HG03280 (cell line): ENCODE results near the gene TRHDE.

Source experiments
- ATAC-seq: cut with Tn5 transposase; IDR thresholded peaks from one replicate; pipeline ENCODE4 v1.9.1; 2021; ENCODE audit warnings: mild to moderate bottlenecking, moderate library complexity; ENCODE audit not compliant: unreplicated experiment

The TRHDE gene

DNA sequence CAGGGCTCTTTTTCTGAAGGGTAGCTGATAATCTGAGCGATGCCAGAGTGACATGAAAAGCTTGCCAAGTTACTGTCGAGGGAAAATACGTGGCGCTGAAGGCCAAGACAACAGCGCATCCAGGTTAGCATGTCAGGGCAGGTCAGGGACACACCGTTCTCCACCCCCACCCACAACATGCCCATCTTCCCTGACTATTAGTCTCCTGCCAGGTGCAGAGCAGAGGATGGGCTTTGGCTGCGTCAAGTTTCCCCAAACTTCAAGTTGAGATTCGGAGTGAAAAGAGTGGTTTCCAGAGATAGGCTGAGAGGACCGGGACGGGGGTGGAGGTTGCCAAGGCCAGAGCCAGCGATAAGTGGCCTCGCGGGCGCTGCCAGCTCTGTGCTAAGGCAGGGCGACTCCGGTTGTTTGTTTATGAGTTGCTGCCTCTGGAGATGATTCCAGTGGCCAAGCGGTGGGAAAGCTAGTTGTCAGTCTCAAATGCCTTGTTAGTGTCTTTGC is 1.7 kb downstream of the TRHDE start:
- no peak for ATAC-seq

DNA sequence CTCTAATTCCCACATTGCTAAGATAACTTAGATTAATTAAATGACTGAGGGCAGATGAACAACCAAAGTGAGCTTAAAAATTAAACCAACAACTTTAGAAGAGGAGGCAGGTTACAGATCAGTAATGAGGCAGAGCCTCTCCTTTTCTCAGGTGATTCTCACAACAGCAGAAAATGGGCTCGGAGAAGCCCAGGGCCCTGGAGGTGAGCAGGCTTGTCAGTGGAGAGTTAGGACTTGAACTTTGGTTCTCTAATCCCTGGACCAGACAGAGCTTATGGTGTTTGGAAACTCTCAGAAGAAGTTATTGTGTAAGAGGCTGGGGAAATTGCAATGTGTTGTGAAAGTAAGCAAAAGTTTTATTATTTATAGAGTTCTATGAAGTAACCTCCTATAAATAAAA is 2.8 kb downstream of the TRHDE start:
- ATAC-seq, result no peak

DNA sequence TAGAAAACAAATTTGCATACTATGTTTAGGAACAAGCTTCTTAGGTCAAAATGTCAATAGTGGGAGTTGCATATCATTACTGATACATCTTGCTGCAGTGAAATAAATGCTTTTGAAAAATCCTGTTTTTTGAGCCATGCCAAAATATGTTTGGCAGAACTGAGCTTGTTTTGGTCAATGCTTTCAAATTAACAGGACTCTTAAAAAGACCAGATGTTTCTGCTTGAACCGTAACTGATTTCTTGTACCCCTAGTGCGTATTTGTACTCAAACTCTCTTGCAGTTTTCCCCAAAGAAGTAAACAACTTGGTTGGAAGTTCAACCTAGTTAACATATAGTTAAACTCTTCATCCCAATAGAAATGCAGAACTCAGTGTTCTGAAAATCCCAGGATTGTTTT is 3.4 kb downstream of the TRHDE start:
- ATAC-seq, result no peak

DNA sequence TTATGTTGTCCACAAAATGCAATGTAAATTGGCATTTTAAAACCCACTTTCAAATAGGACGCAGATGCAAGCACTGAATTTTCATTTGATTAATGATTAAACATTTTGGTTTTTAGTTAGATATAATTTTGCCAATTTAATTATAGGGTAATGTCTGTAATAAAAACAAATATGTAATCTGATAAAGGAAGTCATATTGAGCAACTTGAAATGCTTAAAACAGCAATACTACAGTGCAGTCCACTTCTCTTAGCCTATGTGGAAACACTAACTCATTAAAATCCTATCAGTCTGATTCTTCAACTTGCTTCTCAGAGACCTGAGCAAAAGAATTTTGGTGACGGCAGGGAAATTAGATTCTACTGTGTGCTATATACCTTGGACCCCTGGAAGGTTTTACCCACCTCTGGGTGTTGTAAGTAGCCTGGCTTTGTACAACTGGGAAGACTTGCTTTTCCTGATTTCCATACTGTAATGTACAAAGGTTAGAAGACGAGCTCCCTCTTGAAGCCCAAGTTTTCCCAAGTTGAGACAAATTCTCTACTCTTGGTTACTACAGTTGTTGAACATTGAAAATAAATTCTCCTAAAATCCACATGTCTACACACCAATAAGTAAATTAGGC is 4.1 kb downstream of the TRHDE start:
- ATAC-seq, result no peak

DNA sequence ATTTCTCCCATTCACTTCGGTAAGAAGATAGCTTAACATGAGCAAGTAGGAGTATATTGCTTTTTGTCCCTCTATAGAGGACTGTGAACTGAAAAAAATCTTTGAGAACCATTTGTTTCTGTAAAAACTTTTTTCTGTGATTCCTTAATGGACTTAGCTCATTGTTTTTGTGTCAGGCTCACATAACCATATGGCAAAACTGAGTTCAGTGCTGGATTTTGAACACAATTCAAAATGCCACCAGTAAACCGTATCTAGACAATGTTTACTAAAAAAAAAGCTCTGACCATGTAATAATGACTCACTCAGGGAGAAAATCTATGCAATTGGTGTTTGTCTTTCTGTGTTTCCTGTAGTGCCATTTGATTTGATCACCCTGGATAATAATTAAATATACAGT is 5.2 kb downstream of the TRHDE start:
- ATAC-seq, result no peak

DNA sequence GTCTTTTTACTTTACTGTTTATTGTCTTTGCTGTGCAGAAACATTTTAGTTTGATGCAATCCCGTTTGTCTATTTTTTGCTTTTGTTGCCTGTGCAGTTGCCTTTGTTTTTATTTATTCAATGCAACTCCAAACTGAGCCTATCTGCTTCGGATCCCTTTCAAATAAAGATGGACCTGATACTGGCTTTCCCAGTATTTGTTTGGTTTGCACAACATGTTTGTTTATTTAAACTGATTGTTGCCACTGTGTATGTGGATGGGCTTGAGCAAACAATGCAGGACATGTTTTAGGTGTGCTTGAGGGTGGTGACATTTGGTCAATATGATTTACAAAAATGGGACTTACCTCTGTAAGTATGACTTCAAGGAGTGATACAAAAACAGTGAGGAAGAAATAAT is 6.7 kb downstream of the TRHDE start:
- ATAC-seq, result no peak

DNA sequence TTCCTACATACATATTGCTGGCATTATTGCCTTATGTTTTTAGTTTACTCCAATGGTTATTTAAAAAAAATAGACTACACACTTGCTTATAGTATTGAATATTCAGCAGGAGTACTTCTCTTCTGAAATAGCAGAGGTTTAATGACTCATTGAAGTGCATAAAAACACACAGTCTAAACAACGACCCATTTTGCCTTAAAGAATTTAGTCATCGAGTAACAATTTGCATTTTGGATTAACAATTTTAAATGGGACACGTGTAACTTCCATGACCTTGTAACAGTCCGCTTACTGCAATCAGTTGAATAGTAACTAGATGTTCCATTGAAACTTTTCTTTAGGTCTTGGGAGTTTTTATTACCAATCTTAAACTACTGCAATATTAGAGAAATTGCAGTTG is 9.0 kb downstream of the TRHDE start:
- no peak for ATAC-seq

DNA sequence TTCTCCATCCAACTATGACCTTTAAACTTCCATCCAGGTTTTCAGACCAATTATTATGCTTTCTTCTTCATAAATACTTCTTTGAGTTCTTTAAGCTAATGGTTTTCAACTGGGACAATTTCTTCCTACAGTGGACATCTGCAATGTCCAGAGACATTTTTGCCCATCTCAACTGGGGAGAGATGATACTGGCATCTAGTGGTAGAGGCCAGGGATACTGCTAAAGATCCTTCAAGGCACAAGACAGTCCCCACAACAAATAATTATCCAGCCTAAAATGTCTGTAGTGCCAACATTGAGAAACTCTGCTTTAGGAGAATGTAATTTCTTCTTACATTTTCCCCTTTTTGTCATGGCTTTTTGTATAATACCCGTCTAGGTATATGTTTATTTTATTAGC is 10.6 kb downstream of the TRHDE start:
- no peak for ATAC-seq

DNA sequence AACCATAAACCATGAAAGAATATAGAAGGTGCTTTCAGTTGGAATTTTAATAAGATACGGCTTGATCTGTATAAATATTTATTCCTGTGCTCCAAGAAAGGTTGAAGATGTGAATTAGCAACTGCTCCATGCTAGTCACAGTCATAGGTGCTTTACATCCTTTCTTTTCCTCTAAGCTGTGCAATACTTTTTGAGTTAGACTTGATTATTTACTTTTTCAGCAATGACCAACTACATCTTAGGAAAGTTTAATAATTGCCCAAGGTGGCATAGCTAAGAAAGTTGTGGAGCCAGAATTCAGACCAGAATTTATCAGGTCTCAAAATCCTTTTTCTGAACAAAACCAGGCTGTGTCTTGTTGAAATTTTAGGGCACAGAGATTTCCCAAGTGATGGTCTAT is 13.7 kb downstream of the TRHDE start:
- ATAC-seq, result no peak

DNA sequence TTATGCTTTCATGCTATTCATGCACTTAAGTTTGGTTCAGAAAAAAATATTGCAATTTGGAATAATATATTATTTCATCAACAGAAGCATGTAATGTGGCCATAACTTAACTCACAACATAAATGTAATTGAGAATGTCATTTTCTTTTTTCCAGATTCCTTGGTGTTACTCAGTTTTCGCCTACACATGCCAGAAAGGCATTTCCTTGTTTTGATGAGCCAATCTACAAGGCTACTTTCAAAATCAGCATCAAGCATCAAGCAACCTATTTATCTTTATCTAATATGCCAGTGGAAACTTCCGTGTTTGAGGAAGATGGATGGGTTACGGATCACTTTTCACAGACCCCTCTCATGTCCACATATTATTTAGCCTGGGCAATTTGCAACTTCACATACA is 14.4 kb downstream of the TRHDE start:
- no peak for ATAC-seq

DNA sequence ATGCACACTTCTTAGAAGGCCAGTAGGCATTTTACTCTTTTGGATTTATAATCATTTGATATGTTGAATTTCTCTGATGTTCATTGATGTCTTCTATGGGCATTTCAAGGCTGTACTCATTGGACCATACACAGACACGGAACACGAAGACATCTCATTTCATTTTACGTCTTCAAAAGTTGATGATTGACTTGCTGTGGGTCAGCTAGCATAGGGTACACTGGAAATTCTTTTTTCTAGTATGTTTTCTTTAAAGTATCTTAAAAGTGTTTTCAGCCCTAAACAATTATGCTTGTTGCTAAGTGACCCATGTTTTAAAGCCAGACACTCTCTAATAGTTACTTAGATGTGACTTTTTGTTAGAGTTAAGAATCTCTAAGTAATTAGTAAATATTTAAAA is 16.3 kb downstream of the TRHDE start:
- no peak for ATAC-seq

DNA sequence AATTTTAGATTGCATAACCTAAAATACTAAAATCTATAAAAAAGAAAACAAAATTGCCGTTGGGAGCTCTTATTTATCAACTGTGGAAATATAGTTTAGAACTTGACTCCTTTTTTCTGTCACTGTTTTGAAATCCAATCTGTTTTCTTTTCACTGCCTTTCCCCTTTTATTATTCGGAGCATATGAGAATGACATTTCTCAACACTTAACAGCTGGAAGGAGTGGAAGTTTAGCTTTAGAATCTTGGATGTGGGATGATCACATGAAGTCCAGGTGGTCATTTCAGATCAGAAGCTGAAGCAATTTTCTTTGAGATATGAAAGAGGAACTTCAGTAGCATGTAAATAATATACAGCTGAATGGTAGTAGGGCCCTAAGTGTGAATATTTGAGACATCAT is 16.7 kb downstream of the TRHDE start:
- ATAC-seq, result no peak

DNA sequence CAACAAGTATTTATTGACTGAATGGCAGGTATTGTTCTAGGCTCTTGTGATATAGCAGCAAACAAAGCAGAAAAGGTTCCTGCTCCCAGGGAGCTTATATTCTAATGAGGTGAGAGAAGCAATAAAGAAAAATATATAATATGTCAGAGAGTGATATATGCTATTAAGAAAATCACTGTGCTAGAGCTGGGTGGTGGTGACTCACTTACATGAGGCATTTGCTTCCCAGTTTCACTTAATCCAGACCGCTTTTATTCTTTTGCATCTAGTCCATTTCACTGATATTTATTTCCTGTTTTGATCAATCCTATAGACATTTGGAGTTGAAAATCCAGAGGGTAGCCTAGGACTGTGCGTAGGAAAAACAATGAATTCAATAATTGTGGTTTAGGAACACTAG is 17.5 kb downstream of the TRHDE start:
- ATAC-seq, result no peak

DNA sequence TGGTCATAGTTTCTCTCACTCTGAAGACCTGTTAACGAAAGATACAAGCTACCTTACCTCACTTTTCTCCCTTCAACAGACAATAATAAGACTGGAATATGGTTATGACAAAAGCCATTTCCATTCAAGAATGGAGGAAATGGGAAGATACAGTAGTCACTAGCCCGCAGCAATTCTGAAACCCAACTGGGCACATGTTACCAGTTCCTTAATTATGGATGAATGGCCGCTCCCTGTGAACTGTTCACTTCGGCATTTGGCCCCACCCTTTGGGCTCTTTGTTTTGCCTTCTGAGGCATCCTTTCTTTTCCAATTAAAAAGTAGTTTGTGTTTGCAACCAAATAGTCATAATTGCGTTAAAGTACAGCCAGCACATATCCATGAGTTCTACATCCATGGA is 19.0 kb downstream of the TRHDE start:
- no peak for ATAC-seq

DNA sequence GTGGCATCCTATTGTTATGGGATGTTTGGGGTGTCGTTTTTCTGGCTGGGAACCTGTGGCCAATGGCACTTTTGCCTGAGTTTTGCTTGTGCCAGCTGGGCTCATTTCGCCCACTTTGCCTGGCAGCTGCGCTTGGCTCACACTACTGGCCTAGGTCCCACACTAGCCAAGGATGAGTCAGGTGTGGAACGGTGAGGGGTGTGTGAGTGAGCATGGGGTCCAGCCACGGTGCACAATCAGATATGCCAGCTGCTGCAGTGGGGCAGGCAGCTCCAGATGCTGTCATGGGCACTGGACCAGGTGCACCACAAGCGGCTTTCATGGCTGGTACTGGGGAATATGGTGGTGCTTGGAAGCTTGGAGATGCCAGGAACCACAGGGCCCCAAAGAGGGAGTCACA is 21.5 kb downstream of the TRHDE start:
- no peak for ATAC-seq

DNA sequence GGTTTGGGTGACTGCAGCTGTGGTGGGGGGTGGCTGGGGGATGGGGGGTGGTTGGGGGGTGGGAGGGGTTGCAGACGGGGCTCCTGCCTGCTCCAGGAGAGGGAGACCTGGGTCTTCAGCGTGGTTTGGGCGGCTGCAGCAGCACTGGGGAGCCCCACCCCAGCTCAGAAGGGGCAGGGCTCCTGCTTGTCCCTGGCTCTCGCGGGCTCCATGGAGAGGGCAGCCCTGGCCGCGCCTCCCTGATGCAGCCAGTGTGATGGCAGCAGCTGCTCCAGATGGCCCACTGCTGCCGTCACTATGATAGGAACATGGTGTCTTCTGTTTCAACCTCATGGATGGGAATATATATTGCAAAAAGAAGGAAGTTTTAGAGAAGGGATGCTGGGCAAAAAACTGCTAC is 22.9 kb downstream of the TRHDE start:
- no peak for ATAC-seq

DNA sequence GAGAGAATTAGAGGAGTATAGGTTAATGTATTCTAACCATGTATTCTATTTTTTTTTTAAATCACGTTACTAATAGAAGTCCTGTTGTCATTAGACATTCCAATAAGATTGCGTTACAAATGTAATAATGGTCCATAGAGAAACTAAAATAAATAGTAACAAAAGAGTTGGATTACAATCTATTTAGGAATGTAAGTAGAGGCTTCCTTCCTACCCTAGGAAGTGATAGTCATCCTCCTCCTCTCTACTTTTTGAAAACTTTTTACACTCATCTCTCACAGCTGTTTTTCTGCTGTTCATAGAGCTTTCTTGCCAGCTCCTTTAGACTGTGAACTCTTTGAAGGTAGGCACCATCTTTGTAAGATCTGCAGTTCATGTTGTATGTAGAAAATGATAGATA is 23.6 kb downstream of the TRHDE start:
- no peak for ATAC-seq

DNA sequence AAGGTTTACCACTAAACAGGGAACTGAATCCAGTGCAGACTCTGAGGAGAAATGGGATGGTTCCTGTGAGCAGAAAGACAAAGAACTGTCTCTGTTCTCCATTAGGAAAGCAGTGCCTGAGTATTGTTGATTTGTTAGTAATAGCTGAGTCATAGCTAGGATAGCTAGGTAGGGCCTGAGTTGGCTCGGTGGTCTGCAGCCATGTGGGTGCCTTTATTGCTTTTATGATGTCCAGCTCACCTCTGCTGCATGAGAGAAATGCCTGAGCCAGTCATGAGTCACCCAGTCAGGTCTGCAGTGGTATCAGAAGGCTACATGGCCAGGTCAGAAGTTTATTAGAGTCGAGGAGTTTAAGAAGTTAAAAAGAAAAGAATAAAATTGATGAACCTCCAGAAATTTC is 24.2 kb downstream of the TRHDE start:
- no peak for ATAC-seq

DNA sequence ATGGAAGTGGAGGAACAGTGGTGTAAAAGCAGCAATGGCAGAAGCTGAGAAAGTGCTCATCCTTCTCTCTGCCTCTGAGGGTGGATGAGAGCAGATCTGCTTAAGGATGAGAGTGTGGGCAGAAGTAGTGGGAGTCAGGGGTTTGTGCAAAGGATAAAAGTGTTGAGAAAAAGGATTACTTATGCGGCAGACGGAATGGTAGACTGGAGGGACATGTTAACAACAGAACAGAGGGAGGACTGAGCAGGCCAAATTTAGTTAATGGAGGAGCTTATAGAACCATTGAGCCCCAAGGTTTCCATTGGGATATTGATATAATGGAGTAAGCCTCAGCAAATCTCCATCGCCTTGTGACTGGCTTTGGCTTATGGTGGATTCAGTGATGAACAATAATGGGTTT is 25.5 kb downstream of the TRHDE start:
- no peak for ATAC-seq

DNA sequence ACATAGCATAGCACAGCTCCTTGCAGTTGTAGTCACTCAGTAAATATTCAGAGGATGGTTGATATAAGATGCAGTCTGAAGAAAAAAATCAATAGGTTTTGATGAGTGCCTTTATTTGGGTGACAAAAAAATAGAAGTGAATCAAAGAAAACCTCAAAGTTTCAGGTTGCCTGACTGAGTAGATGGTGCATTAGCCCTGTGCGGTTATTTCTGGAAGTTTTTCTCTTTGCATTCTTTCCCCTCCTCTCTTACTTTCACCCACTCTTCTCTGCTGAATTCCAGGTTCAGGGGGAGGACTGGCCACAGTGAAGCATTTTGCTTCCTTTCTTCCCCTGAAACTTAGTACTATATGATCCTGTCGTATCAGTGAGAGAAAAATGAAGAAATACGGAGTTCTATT is 28.6 kb downstream of the TRHDE start:
- ATAC-seq, result no peak

DNA sequence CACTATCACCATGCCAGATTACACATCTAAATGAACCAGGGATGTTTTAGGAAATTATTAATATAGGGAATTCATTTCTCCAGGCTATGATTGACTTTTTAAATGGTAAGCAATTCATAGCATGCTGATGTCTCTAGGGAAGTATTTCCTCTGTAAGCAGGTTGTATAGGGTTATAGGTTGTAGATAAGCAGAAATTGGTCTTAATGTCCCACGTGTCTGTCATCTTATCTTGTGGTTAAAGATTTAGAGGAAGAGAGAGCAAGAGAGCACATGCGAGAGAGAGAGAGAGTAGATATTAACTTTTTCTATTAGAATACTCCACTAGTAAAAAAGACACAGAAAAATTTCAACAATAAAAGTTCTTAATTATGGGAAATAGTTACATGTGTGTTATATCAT is 32.6 kb downstream of the TRHDE start:
- no peak for ATAC-seq

DNA sequence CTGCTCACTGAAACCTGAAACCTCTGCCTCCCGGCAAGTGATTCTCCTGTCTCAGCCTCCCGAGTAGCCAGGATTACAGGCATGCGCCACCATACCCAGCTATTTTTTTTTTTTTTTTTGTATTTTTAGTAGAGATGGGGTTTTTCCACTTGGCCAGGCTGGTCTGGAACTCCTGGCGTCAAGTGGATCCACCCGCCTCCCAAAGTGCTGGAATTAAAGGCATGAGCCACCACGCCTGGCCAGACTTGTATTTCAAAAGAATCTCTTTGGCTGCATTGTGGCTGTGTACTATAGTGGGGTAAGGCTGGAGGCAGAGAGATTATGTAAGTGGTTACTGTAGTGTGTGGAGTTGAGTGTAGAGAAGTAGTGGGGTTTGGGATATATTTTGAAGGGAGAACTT is 35.1 kb downstream of the TRHDE start:
- ATAC-seq, result no peak

DNA sequence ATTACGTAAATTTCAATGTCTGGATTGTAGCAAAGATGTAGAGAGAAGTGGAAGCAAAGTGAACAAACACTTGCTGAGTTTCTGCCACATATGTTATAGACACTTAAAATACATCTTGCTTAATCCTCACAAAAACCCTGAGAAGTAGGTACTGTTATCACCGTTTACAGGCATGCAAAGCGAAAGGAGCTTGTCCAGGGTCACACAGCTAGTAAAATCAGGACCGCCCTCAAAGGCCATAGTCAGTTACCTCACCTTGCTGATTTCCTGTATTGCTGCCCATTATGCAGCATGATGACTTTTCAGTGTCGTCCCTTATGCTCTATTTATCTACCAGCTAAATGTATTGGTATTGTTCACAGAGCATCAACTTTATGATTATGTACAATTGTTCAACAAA is 39.8 kb downstream of the TRHDE start:
- ATAC-seq, result no peak

DNA sequence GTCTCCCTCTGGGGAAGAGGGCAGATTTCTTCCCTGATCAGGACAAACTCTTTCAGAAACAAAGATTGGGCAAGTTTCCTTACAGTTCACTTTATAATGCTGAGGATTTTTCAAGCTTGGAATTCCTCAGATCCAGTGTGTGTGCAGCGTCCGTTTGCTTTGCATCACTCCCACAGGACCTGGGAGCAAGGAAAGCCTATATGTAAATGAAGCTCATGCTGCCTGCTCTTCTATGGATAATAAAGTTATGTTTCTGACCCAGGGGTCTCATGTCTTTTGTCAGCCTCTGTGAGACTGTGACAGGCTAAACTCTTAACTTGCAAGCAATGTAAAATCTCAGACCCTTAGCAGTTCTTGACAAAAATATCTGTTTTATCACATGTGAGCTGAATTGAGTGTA is 41.6 kb downstream of the TRHDE start:
- ATAC-seq, result no peak
